NCI-H1436 treated with DMSO at 0.1 percent for 48 hours (cell line): ENCODE results near the gene XRCC6.
"Not testable (repeated sequence)": the region's sequence is repeated elsewhere in the genome, so short reads cannot be mapped to it uniquely, and the experiment has no call there.

ENCODE experiments used
- DNase-seq: peaks from one replicate; lab custom pipeline; 2025; lab: John Stamatoyannopoulos, UW

The XRCC6 gene

GRCh38 chr22:41598891-41599635, 22.0 kb upstream of the XRCC6 start:
- no peak for DNase-seq

GRCh38 chr22:41600976-41601375, 20.1 kb upstream of the XRCC6 start:
- no peak for DNase-seq

GRCh38 chr22:41603873-41604332, 17.2 kb upstream of the XRCC6 start:
- DNase-seq: no peak

- DNase-seq: no peak
Measured at GRCh38 chr22:41608386-41608785, 12.7 kb upstream of the XRCC6 start.

DNA sequence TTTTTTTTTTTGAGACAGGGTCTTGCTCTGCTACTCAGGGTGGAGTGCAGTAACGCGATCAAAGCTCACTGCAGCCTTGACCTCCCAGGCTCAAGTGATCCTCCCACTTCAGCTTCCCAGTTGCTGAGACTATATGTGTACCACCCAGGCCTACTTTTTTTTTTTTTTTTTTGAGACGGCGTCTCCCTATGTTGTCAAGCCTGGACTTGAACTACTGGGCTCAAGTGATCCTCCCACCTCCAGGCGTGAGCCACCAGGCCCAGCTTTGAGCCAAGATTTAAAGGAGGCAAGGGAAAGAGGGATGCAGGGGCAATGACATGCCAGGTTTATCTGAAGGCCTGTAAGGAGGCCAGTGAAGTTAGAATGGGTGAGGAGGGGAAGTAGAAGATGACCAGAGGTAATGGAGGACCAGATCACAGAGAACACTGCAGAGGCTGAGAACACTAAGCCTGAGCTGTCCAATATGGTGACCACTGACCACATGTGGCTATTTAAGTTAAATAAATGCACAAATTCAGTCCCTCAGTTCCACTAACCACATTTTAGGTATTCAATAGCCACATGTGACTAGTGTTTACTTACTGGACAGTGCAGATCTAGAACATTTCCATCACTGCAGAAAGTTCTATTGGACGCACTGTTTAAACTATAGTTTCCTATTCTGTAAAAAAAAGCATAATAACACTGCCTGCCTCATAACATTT, 8.3 kb upstream of the XRCC6 start:
- DNase-seq: no peak

DNA sequence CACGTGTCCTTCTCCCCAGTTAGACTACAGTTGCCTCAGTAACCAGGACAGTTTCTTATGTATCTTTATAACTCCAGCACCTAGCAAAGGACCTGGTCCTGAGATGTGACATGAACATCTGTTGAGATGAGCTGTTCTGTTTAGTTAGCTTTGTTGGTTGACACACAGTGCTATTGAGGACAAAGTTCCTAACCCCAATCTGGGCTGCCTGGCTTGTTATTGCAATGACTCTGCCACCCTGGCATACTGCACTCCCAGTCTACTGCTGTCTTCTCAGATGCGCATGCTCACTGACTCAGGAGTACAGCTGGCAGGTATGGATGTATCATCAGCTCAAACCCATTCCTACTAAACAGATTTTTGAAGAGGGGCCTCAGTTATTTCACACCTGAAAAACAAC, 7.6 kb upstream of the XRCC6 start:
- DNase-seq: no peak

- DNase-seq: no peak
Measured at GRCh38 chr22:41619979-41620588, 1.0 kb upstream of the XRCC6 start.

- no peak for DNase-seq
Measured at GRCh38 chr22:41620589-41621098, 451 bp upstream of the XRCC6 start, which contains the start of gene DESI1. DESI1 (minus strand) TSS chr22:41621043; CDS start chr22:41620839, 204 bp downstream.

DNA sequence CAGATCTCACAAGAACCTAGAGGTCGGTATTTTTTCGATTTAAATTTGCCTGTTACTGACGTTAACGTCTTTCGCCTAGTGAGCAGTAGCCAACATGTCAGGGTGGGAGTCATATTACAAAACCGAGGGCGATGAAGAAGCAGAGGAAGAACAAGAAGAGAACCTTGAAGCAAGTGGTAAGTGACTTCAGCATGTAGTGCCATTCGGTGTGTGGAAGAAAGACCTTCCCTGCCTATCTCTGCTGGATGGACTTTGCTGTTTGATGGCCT, 750 bp downstream of the XRCC6 start:
- DNase-seq: no peak

- no peak for DNase-seq
Measured at GRCh38 chr22:41625577-41625976, 4.5 kb downstream of the XRCC6 start.

DNA sequence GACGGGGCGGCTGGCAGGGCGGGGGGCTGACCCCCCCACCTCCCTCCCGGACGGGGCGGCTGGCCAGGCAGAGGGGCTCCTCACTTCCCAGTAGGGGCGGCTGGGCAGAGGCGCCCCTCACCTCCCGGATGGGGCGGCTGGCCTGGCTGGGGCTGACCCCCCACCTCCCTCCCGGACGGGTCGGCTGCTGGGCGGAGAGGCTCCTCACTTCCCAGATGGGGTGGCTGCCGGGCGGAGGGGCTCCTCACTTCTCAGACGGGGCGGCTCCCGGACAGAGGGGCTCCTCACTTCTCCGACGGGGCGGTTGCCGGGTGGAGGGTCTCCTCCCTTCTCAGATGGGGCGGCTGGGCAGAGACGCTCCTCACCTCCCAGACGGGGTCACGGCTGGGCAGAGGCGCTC, 10.0 kb downstream of the XRCC6 start:
- DNase-seq: not testable (repeated sequence)

DNA sequence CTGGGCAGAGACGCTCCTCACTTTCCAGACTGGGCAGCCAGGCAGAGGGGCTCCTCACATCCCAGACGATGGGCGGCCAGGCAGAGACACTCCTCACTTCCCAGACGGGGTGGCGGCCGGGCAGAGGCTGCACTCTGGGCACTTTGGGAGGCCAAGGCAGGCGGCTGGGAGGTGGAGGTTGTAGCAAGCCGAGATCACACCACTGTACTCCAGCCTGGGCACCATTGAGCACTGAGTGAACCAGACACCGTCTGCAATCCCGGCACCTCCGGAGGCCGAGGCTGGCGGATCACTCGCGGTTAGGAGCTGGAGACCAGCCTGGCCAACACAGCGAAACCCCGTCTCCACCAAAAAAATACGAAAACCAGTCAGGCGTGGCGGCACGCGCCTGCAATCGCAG, 10.5 kb downstream of the XRCC6 start:
- not testable (repeated sequence) for DNase-seq

- not testable (repeated sequence) for DNase-seq
Measured at GRCh38 chr22:41634610-41635009, 13.5 kb downstream of the XRCC6 start.

DNA sequence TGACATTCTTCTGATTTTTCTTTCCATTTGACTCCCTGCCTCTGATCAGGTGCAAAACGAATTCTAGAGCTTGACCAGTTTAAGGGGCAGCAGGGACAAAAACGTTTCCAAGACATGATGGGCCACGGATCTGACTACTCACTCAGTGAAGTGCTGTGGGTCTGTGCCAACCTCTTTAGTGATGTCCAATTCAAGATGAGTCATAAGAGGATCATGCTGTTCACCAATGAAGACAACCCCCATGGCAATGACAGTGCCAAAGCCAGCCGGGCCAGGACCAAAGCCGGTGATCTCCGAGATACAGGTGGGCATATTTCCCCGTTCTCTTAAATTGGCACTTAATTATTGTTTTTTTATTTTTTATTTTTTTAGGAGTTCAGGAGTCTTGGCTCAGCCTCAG, 15.4 kb downstream of the XRCC6 start:
- no peak for DNase-seq

DNA sequence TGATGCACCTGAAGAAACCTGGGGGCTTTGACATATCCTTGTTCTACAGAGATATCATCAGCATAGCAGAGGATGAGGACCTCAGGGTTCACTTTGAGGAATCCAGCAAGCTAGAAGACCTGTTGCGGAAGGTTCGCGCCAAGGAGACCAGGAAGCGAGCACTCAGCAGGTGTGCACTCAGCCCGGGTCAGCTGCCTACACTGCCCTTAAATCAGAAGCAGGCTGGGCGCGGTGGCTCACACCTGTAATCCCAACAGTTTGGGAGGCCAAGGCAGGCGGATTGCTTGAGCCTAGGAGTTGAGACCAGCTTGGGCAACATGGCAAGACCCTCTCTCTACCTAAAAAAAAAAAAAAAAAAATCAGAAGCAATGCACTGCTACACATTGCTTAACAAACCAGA, 16.5 kb downstream of the XRCC6 start:
- DNase-seq: not testable (repeated sequence)

DNA sequence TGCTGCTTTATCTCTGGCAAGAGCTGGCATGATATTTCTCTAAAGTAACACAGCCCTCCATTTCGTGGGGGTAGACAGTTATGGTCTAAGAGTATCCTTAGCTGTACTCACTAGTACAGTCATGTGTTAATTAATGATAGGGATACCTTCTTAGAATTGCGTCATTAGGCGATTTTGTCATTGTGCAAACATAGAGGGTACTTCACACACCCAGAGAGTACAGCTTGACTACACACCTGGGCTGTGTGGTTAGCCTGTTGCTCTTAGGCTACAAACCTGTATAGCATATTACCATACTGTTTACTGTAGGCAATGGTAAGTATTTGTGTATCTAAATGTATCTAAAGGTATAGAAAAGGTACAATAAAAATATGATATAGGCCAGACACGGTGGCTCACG, 17.0 kb downstream of the XRCC6 start:
- no peak for DNase-seq

DNA sequence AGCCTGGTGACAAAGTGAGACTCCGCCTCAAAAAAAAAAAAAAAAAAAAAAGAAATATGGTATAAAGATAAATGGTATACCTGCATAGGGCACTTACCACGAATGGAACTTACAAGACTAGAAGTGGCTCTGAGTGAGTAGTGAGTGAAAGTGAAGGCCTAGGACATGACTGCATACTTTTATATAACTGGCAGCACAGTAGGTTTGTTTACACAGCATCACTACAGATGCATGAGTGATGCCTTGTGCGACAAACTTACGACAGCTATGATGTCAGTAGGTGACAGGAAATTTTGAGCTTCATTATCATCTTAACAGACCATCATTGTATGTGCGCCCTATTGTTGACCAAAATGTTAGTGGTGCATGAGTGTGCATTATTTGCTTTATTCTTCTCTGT, 17.7 kb downstream of the XRCC6 start:
- no peak for DNase-seq

DNA sequence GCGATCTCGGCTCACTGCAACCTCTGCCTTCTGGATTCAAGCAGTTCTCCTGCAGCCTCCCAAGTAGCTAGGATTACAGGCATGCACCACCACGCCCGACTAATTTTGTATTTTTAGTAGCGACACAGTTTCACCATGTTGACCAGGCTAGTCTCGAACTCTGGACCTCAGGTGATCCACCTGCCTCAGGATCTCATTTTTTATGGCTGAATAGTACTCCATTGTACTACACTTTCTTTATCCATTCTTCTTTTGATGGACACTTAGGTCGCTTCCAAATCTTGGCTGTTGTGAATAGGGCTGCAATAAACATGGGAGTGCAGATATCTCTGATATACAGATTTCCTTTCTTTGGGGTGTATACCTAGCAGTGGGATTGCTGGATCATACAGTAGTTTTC, 20.8 kb downstream of the XRCC6 start:
- no peak for DNase-seq

DNA sequence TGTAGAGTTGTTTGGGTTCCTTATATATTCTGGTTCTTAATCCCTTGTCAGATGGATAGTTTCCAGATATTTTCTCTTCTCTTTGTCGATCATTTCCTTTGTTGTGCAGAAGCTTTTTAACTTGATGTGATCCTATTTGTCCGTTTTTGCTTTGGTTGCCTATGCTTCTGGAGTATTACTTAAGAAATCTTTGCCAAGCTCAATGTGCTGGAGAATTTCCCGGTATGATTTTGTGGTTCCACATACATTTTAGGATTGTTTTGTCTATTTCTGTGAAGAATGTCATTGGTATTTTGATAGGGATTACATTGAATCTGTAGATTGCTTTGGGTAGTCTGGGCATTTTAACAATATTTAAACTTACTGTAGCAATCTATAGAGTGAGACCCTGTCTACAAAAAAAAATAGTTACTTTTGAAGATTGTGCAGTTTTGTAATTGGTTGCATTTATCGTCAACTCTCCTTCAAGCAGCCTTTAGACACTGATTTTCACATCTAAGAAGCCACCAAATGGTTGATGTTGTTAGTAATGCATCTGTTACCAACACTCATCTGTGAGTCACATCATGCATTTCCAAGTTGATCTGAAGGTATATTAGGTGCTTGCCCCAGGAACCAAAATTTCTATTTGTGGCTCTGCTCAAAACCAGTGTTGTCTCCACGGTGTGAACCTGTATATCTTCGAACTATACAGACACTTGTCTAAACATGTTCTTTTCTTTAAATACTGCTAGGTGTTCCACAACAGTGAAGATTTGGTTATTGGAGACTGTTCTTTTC, 21.4 kb downstream of the XRCC6 start:
- no peak for DNase-seq

DNA sequence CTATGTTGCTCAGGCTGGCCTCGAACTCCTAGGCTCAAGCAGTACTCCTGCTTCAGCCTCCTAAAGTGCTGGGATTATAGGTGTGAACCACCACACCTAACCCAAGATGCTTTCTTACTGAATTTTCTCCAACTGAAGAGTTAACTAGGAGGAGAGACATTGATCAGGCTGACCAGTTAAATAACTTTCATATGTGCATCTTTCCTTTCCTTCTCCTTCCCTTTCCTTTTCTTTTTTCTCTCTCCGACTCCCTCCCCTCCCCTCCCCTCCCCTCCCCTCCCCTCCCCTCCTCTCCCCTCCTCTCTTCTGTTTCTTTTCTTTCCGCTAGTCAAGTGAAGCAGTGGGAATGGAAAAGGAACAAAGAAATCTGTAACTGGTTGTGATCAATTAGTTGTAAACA, 26.7 kb downstream of the XRCC6 start:
- no peak for DNase-seq

DNA sequence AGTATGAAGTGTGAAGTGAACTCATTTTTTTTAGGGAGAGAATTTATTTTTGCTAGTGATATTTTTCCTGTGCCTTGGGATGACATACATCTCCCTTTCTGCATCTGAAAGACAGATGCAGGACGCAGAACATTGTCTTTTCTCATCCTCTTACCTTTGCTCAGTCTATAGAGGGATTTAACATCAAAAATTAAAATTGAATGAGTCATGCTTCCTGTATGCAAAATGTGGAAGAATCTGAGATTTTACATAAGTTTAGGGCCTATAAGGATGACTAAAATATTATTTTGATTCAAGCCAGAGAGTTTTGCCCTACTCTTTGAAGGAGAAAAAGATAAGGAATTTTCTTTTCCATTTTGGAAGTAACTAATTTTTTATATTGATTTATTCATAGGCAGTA, 27.3 kb downstream of the XRCC6 start:
- DNase-seq: no peak

- no peak for DNase-seq
Measured at GRCh38 chr22:41650229-41650628, 29.1 kb downstream of the XRCC6 start.
